Stimulated activated CD4-positive, alpha-beta T cell treated with anti-CD3 and anti-CD28 coated beads, Interleukin-12 subunit alpha, Interleukin-12 subunit beta, amount 100 ng/mL, for 48 hours (primary cell): ENCODE data around the gene MSH2.
"Not testable (repeated sequence)": the region's sequence is repeated elsewhere in the genome, so short reads cannot be mapped to it uniquely, and the experiment has no call there.

Experiments used
- DNase-seq, 3 donors: peaks; one replicate each; pipeline ENCODE4 v3.0.0-alpha.2; 2020; ENCODE audit warnings: low read depth in 2 of 3, low spot score in 1 of 3

The MSH2 gene

DNA sequence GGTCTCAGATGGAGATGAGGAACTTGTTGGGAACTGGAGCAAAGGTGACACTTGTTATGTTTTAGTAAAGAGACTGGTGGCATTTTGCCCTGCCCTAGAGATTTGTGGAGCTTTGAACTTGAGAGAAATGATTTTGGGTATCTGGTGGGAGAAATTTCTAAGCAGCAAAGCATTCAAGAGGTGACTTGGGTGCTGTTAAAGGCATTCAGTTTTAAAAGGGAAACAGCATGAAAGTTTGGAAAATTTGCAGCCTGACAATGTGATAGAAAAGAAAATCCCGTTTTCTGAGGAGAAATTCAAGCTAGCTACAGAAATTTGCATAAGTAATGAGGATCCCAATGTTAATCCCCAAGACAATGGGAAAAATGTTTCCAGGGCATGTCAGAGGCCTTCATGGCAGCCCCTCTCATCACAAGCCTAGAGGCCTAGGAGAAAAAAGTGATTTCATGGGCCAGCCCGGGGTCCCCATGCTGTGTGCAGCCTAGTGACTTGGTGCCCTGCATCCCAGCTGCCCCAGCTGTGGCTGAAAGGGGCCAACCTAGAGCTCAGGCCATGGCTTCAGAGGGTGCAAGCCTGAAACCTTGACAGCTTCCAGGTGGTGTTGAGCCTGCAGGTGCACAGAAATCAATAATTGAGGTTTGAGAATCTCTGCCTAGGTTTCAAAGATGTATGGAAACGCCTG lies 3.8 kb downstream of the MSH2 start:
- DNase-seq, result not testable (repeated sequence)

- DNase-seq, result not testable (repeated sequence)
Observed at GRCh38 chr2:47407976-47408375, 5.0 kb downstream of the MSH2 start.

DNA sequence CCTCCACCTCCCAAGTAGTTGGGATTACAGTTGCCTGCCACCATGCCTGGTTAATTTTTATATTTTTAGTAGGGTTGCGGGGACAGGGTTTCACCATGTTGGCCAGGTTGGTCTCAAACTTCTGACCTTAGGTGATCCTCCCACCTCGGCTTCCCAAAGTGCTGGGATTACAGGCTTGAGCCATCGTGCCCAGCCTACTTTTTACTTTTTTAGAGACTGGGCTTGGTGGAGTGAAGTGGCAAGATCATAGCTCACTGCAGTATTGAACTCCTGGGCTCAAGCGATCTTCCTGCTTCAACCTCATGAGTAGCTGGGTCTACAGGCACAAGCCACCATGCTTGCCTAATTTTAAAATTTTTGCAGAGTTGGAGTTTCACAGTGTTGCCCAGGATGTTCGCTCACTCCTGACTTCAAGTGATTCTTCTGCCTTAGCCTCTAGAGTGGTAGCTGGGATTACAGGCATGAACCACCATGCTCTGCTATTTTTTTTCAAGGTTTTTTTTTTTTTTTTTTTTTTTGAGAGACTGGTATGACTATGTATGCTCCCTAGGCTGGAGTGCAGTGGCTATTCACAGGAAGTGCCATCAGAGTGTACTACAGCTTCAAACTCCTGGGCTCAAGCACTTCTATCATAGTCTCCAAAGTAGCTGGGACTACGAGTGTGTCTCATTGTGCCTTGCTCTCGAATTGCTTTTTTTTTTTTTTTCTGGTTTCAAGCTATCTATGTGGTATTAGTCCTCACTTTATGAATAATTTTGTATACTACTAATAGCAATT lies 11.9 kb downstream of the MSH2 start:
- no peak for DNase-seq

- DNase-seq, result no peak
Observed at GRCh38 chr2:47420214-47420613, 17.3 kb downstream of the MSH2 start.

- DNase-seq, result not testable (repeated sequence)
Observed at GRCh38 chr2:47420683-47421082, 17.7 kb downstream of the MSH2 start.

DNA sequence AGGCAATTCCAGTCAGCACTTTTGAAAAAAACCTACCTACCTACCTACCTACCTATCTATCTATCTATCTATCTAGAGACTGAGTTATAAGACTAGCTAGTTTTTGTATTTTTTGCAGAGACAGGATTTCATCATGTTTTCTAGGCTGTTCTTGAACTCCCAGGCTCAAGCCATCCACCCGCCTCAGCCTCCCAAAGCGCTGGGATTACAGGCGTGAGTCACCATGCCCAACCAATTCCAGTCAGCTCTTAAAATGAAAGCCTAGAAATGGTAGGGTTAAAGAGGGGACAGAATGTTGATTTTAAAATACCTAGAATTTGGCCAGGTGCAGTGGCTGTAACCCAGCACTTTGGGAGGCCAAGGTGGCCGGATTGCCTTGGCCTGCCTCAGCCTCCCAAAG lies 19.1 kb downstream of the MSH2 start:
- no peak for DNase-seq

- DNase-seq, result no peak
Observed at GRCh38 chr2:47422560-47422959, 19.6 kb downstream of the MSH2 start.

GRCh38 chr2:47426786-47427185 lies 23.8 kb downstream of the MSH2 start:
- DNase-seq, result no peak

DNA sequence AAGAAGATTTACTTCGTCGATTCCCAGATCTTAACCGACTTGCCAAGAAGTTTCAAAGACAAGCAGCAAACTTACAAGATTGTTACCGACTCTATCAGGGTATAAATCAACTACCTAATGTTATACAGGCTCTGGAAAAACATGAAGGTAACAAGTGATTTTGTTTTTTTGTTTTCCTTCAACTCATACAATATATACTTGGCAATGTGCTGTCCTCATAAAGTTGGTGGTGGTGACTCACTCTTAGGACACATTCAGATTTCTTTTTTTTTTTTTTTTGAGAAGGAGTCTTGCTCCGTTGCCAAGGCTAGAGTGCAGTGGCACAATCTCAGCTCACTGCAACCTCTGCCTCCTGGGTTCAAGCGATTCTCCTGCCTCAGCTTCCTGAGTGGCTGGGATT lies 26.8 kb downstream of the MSH2 start:
- no peak for DNase-seq

GRCh38 chr2:47433006-47433405 lies 30.1 kb downstream of the MSH2 start:
- not testable (repeated sequence) for DNase-seq

DNA sequence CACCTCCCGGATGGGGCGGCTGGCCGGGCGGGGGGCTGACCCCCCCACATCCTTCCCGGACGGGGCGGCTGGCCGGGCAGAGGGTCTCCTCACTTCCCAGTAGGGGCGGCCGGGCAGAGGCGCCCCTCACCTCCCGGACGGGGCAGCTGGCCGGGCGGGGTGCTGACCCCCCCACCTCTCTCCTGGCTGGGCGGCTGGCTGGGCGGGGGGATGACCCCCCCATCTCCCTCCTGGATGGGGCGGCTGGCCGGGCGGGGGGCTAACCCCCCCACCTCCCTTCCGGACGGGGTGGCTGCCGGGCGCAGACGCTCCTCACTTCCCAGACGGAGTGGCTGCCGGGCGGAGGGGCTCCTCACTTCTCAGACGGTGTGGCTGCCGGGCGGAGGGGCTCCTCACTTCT lies 30.5 kb downstream of the MSH2 start:
- not testable (repeated sequence) for DNase-seq

DNA sequence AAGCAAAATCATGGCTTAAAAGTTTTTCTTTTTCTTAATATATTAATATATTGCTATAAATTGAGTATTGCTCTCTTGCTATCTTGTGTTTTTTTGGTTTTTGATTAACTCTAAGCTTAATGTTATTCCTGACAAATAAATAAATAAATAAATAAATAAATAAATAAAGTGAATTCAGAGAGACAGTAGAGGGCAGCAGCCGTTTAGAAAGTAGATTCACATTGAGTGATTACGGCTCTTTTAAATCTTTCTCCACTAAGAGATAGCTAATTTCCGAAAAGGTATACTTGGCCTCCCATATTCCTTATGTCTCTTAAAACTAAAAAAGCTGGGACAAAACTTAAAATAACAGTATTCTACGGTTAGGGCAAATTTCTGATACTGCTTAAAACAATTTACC lies 34.3 kb downstream of the MSH2 start:
- no peak for DNase-seq

DNA sequence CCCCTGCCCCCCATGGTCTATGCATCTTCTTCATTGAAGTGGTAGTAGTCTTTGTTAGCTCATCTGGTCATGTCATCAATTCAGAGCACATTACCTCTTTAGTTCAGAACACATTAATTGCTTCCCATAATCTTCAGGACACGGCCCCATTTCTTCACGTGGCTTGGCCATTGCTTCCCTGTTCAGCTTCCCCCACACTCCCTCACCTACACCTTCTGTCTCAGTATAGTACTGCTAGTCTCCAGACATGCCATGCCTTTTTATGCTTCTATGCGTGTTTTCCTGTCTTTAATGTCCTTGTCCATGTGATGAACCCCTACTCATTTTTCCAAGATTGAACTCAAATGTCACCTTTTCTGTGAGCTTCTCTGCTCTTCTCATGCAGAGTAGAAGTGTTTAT lies 35.1 kb downstream of the MSH2 start:
- no peak for DNase-seq

- DNase-seq, result no peak
Observed at GRCh38 chr2:47438783-47439182, 35.8 kb downstream of the MSH2 start.

DNA sequence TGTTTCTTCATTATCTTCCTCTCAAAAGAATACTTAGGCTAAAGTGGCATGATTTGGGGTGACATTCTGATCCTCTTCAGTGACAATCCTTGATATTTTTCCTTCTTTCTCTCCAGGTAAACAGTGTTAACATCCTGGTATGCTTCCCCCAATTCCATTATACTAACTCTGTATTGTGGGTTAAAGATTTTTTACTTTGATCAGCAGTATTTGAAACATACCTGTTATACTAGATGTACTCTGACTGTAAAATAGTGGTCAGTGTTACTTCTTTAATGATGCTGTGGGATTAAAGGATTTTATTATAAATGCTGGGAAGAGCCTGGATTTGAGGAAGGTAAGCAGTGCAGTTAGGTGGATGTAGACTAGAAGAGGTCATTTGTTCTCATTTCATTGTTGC lies 48.8 kb downstream of the MSH2 start:
- DNase-seq, result no peak

GRCh38 chr2:47452761-47453160 lies 49.8 kb downstream of the MSH2 start:
- no peak for DNase-seq

DNA sequence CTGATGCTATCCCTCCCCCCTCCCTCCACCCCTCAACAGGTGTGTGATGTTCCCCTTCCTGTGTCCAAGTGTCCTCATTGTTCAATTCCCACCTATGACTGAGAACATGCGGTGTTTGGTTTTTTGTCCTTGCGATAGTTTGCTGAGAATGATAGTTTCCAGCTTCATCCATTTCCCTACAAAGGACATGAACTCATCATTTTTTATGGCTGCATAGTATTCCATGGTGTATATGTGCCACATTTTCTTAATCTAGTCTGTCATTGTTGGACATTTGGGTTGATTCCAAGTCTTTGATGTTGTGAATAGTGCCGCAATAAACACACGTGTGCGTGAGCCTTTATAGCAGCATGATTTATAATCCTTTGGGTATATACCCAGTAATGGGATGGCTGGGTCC lies 51.9 kb downstream of the MSH2 start:
- DNase-seq, result not testable (repeated sequence)

DNA sequence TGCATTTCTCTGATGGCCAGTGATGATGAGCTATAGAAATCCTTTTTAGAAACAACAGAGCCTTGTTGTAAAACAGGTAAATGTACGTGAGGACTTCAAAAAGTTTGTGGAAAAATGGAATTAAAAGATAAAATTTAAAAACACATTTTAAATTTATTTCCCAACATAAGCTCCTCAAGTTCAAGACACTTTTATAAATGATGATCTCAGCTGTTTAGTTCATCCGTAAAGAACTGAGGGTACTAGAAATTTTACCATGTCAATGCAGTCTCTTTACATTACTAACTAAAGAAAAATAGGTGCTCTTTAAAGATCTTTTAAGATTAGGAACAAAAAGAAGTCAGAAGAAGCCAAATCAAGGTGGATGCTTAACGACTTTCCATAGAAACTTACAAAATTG lies 52.5 kb downstream of the MSH2 start:
- DNase-seq, result no peak

GRCh38 chr2:47456851-47457250 lies 53.9 kb downstream of the MSH2 start:
- DNase-seq, result no peak

DNA sequence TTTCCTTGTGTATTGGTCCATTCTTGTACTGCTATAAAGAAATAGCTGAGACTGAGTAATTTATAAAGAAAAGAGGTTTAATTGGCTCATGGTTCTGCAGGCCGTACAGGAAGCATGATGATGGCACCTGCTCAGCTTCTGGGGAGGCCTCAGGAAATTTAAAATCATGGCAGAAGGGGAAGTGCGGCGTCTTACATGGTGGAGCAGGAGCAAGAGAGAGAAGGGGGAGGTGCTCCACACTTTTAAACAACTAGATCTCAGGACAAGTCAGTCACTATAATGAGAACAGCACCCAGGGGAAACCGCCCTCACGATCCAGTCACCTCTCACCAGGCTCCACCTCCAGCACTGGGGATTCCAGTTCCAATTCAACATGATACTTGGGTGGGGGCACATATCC lies 54.3 kb downstream of the MSH2 start:
- DNase-seq, result no peak

- no peak for DNase-seq
Observed at GRCh38 chr2:47459021-47459420, 56.1 kb downstream of the MSH2 start.

DNA sequence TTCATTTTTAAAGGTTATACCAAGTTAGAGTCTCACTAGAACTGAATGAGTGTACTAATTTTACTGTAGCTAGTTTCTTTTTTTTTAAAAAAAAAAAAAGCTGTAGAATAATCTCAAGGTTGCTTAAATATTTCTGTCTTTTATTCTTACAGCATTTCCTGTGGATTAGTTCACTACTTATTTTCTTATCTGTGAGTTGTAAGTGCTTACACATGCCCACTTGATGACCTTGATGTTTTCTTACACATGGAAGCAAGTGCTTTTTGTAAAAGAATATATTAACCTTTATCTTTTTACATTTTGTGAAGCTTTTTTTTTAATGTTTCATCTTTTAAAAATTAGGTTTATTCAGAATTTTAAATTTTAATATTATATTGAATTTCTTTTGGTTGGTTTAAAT lies 57.8 kb downstream of the MSH2 start:
- no peak for DNase-seq
